ENCODE measurements around the gene PRSS56.
A peak's percentile ranks its signal among the peaks of the same experiment; 100 is the strongest.

The PRSS56 gene

DNA sequence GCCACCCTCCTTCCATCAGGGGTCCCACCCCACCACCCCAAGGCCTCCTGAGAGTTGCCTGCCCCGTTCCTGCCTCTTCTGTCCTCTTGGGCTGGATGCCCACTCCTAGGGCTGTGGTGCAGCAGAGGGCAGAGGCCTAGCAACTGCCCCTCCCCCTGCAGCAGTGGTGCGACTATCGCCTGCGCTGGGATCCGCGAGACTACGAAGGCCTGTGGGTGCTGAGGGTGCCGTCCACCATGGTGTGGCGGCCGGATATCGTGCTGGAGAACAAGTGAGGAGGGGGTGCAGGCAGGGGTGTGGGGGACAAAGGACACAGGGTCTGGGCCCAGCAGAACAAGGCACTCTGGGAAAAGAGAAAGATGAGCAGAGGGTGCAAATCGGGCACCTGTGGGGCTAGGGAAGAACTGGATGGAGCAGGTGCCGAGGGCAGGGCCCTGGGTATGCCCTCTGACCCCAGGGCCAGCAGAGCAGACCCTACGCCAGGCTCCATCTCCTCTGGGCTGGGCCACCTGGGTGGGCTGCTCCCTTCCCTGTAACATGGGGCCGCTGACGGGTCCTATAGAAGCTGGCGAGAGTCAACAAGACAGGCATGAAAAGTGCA lies 20.4 kb downstream of the PRSS56 start:
- DNase-seq (ENCODE audit: extremely low read depth in 1 of 2, low read depth in 1 of 2): no peak

DNA sequence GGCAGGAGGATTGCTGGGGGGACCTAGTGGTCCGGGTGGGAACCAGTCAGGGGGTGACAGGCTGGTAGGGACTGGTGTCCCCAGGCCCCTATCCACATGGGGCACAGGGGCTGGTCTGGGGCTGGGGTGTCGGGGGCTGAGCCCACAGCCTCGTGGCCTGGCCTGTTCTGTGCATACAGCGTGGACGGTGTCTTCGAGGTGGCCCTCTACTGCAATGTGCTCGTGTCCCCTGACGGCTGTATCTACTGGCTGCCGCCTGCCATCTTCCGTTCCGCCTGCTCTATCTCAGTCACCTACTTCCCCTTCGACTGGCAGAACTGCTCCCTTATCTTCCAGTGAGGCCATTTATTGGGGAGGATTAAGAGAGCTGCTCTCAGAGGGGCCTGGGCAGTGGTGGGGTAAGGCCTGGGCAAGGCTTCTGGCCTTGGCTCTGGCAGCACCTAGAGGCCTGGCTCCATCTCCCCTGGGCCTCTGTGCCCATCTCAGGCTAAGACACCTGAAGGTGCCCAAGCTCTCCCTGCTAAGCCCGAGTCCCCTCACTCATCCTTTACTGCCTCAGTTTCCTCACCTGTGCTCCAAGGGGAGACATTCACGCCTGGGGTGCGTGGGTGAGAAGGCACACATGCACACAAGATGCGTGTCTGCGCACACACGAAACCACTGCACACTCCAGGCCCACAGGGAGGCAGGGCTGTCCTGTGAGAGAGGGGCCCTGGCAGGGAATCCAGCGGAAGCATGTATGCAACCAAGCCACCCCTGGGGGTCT lies 21.2 kb downstream of the PRSS56 start:
- no peak for DNase-seq (ENCODE audit: extremely low read depth in 1 of 2, low read depth in 1 of 2)

DNA sequence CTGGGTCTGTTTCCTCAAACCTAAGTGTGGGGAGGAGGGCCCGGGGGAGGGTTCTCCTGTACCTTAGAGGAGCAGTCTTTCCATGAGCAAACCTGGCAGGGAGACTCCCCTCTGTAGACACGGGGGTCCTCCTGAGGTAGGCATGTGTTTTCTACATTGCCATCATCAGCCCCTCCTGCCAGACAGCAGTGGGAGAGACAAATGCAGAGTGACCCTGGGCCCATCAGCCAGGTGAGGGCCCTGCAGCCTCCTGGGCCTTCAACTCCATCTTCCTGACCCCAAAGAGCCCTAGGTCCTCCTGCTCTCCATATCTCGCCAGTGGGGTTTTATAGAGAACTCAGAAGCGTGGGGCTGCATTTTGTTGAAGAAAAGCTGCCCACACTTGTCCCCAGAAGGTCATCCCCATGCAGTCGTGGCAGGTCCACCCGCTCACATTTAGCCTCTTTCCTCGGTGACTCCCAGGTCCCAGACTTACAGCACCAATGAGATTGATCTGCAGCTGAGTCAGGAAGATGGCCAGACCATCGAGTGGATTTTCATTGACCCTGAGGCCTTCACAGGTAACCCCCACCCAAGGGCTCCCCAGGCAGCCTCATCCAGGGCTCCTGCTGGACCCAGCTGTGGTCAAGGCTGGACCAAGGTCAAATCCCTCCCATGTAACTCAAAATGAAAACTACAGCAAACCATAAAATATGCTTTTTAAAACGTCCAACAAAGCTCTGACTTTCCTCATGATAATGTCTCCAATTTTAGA lies 21.9 kb downstream of the PRSS56 start:
- no peak for DNase-seq (ENCODE audit: extremely low read depth in 1 of 2, low read depth in 1 of 2)

DNA sequence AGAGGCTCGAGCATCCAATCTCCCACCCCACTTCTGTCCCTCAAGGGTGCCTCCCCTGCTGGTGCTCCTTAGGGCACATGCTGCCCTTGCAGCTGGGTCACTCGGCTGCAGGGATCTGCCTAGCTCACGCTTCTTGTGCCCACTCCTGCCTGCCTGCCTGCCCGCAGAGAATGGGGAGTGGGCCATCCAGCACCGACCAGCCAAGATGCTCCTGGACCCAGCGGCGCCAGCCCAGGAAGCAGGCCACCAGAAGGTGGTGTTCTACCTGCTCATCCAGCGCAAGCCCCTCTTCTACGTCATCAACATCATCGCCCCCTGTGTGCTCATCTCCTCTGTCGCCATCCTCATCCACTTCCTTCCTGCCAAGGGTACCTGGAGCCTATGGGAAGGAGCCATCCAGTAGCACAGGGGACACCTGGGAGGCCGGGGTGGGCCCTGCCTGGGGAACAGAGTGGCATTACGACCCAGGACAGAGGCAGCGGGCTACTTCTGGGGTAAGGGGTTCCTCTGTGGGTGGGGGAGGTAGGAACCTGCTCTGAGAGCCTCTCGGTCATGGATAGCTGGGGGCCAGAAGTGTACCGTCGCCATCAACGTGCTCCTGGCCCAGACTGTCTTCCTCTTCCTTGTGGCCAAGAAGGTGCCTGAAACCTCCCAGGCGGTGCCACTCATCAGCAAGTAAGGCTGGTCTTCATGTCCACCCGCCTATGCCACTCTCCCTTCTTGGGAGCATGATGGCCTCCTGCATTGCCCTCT lies 22.7 kb downstream of the PRSS56 start:
- no peak for DNase-seq (ENCODE audit: extremely low read depth in 1 of 2, low read depth in 1 of 2)

DNA sequence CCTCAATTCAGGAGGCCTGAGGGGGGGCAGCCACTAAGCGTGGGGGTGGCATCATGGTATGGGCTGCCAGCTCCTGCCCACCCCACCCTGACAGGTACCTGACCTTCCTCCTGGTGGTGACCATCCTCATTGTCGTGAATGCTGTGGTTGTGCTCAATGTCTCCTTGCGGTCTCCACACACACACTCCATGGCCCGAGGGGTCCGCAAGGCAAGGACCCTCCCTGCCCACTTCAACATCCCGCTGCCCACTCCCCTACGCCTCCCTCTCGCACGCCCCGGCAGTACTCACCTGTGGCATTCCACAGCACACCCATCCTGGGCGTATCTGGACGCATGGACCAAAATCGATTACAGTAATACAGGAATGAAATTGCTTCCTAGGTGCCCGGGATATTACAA lies 23.3 kb downstream of the PRSS56 start:
- DNase-seq (ENCODE audit: extremely low read depth in 1 of 2, low read depth in 1 of 2): no peak

DNA sequence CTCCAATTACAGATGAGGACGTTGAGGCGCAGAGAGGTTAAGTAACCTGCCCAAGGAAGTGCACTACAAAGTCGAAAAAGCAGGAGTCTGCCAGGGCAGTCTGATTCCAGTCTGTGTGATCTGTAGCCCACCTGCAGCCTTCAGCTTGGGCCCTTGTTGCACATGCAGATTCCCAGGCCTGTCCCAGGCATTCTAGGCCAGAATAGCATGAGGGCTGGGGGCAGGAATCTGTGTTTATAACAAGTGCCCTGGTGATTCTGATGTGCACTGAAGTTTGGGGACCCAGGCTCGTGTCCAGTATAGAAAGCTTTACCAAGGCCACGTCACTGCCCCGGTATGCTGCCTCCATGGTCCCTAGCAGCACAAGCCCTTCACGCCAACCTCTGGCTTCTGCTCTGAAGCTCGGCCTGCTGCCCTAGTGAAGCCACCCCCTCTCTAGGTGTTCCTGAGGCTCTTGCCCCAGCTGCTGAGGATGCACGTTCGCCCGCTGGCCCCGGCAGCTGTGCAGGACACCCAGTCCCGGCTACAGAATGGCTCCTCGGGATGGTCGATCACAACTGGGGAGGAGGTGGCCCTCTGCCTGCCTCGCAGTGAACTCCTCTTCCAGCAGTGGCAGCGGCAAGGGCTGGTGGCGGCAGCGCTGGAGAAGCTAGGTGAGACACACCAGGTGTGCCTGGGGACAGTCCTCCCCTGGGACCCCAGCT lies 23.9 kb downstream of the PRSS56 start:
- DNase-seq (ENCODE audit: extremely low read depth in 1 of 2, low read depth in 1 of 2): no peak

DNA sequence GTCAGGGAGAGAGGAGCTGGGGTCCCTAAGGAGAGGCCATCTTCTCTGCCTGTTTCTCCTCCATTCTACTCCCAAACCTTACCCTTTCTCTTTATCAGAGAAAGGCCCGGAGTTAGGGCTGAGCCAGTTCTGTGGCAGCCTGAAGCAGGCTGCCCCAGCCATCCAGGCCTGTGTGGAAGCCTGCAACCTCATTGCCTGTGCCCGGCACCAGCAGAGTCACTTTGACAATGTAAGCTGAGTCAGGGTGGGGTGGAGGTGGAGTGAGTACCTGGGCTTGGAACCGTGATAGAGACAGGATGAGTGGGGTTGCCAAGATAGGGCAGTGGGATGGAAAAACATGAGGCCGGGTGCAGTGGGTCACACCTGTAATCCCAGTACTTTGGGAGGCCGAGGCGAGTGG lies 24.5 kb downstream of the PRSS56 start:
- no peak for DNase-seq (ENCODE audit: extremely low read depth in 1 of 2, low read depth in 1 of 2)

DNA sequence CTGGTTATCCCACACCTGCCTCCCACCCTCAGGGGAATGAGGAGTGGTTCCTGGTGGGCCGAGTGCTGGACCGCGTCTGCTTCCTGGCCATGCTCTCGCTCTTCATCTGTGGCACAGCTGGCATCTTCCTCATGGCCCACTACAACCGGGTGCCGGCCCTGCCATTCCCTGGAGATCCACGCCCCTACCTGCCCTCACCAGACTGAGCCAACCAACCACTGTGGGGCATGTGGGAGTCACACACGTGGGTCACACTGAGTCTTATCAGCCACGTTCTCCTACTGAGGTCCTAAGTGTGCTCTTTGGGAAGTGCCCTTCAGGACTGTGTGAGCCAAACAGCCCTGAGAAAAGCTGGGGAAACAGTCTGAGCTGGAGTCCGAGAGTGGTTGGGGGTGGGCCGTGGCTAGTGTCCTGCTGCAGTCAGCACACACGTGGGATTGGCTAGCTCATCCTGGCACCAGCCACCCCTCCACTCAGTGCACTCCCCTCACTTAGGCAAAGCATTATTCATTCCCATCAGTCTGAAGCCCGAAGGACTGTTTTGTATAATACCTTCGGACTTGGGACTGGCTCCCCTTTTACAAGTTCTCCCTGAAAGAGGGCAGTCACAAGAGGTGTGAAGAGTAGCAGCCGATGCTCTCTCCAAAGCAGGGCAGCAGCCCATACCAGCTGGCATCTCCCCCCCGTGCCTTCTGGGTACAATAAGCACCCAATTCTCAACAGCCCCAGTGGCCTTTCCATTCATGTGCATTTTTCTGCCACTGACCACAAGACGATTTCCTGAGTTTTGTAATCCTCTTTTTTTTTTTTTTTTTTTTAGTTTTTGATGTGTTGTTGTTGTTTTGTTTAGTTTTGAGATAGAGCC lies 25.6 kb downstream of the PRSS56 start:
- DNase-seq (ENCODE audit: extremely low read depth in 1 of 2, low read depth in 1 of 2): no peak

DNA sequence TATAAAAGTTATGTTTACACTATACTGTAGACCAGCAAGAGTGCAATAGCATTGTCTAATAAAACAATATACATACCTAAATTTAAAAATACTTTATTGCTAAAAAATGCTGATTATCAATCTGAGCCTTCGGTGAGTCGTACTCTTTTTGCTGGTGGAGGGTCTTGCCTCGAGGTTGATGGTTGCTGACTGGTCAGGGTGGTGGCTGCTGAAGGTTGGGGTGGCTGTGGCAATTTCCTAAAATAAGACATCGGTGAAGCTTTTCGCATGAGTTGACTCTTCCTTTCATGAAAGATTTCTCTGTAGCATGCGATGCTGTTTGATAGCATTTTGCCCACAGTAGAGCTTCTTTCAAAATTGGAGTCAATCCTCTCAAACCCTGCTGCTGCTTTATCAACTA lies 27.8 kb downstream of the PRSS56 start:
- no peak for DNase-seq (ENCODE audit: extremely low read depth in 1 of 2, low read depth in 1 of 2)

DNA sequence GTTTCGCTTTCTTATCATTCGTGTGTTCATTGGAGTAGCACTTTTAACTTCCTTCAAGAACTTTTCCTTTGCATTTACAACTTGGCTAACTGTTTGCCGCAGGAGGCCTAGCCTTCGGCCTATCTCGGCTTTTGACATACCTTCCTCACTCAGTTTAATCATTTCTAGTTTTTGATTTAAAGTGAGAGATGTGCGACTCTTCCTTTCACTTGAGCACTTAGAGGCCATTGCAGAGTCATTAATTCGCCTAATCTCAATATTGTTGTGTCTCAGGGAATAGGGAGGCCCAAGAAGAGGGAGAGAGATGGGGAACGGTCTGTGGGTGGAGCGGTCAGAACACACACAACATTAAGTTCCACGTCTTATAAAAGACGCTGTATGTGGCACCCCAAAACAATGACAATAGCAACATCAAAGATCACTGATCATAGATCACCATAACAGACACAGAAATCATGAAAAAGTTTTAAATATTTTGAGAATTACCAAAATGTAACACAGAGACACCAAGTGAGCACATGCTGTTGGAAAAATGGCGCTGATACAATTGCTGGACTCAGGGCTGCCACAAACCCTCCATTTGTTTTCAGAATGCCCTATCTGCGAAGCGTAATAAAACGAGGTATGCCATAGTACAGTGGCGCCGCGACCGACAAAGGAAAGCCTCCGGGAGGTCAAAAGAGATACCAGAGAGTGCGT lies 29.6 kb downstream of the PRSS56 start:
- DNase-seq (ENCODE audit: extremely low read depth in 1 of 2, low read depth in 1 of 2): no peak

DNA sequence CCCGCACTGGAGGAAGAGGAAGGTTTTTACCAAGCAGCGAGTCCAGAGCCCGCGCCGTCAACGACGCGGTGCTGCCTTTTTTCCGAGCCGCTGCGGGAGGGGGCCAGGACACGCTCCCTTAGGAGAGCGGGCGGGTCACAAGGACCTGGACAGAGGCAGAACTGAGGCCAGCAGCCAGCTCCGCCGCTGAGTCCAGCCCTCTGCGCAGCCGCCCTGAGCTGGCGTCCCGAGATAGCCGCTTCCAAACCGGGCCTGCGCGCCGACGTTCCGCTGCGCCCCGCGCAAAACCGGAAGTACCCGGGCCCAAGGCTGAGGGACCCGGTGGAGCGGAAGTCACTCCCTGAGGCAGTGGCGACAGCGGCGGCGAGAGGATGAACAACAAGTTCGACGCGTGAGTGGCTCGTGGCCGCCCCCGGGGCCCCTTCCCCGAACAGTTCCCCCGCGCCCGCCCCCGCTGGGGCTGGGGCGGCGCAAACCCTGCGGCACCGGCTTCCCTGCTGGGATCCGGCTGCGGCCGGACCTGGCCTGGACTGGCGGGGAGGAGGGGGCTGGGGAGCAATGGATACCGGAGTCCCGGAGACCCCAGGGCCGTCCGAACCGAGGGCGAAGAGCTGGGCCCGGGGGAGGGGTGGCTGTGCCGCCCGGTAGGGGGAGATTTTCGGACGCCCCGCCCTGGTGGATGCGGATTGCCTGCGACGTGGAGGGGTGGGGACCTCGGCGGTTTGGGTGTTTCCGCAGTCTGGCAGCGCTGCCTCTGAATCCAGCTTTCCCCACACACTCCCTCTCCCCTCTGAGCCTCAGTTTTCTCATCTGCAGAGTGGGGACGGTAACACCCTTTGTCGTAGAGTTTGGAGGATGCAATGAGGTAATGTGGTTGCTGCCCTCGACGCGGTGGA lies 30.4 kb downstream of the PRSS56 start, which contains the start of the genes EIF4E2 and TIGD1:
Gene EIF4E2, plus strand, starts transcription at position 336 of the 896 bp plus-strand sequence. Its CDS starts 36 bp downstream, at position 372.
Gene TIGD1, minus strand, starts transcription at position 204 of the 896 bp plus-strand sequence. CDS start 675 bp downstream, outside the sequence.
- DNase-seq (ENCODE audit: extremely low read depth in 1 of 2, low read depth in 1 of 2): peak; percentile 87 to 88

DNA sequence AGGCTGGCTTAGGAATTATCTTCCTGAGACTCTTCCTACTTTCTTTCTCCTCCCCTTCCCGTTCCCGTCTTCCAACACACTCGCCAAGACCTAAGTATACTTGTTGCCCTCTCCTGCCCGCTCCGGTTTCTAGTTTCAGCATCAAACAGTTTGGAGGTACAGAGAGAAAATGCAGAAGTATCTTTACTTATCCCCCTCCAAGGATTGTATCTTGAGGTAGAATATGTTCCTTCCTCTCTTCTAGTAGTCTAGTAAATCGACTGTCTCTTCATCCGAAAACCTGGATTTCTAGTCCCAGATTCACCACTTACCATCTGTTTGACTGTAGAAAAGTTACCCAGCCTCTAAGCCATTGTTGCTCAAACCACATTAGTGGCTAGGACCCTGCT lies 31.1 kb downstream of the PRSS56 start:
- DNase-seq (ENCODE audit: extremely low read depth in 1 of 2, low read depth in 1 of 2): no peak

DNA sequence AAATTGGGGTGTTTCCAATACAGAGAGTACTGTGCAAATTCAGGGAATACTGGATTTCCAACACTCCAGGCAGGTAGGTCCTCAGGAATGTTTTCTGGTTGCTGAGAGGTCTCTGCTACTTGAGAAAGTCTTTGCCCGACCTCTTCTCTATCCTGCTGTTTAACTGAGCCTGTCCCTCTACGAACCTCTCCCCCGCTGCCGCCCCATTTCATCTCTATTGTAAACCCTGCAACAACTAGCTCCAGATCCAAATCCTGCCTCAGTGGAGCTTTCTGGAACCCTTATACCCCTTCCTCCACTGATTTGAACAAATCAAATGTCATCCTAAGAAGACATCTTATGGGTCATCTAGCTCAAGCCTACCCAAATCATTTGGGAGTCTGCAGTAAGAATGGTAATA lies 31.6 kb downstream of the PRSS56 start:
- DNase-seq (ENCODE audit: extremely low read depth in 1 of 2, low read depth in 1 of 2): no peak

DNA sequence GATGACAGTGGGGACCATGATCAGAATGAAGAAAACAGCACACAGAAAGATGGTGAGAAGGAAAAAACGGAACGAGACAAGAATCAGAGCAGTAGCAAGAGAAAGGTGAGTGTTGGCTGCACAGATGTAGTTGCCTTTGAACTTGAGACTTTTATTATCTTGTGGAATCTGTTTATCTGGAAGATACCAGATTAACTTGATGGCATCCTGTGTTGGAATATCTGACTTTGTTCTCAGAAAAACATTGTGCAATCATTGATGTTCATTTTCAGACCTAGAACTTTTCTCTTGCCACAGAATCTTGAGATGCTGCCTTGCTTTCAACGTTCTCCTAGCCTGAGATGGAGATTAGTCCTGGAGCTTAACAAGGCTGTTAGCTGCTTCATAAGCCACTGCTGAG lies 36.2 kb downstream of the PRSS56 start:
- DNase-seq (ENCODE audit: extremely low read depth in 1 of 2, low read depth in 1 of 2): no peak

DNA sequence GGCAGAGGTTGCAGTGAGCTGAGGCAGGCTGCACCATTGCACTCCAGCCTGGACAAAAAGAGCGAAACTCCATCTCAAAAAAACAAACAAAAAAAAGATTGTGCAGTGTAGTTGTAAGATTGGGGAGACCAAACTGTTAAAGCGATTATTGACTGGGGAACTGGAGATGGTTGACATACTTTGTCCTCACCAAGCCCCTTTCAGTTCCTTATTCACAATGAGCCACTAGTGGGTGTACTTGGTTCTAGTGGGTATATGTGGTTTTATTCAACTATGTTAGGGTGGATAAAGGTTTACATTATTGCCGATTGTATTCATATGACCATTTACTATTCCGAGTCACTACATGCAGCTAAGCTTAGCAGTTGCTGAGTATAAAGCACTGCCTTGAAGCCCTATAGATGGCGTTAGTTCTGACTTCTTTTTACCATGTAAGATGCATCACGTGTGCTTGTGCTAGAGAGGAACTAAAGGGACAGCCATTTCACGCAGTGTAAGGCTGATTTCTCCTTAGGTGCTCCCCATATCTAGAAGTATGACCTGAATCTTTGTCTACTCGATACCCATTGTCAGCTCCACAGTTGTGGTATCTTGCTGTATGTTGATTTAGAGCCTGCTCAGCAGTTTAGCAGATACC lies 42.4 kb downstream of the PRSS56 start:
- DNase-seq (ENCODE audit: extremely low read depth in 1 of 2, low read depth in 1 of 2): no peak

DNA sequence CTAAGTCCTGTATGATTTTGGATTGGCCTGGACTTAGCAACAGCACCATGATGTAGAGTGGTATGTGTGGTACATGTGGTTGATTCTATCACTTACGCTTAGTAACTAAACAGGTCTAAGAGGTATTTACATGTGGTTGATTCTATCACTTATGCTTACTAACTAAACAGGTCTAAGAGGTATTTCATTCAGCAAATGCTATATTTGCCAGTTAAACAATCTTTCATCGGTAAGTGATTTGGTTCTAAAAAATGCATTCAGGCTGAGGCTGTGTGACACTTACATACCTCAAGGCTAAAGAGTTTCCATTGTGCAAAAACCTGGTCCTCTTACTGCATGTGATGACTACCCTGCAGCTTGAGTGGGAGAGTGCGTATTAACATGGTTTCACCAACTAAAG lies 43.4 kb downstream of the PRSS56 start:
- DNase-seq (ENCODE audit: extremely low read depth in 1 of 2, low read depth in 1 of 2): no peak

DNA sequence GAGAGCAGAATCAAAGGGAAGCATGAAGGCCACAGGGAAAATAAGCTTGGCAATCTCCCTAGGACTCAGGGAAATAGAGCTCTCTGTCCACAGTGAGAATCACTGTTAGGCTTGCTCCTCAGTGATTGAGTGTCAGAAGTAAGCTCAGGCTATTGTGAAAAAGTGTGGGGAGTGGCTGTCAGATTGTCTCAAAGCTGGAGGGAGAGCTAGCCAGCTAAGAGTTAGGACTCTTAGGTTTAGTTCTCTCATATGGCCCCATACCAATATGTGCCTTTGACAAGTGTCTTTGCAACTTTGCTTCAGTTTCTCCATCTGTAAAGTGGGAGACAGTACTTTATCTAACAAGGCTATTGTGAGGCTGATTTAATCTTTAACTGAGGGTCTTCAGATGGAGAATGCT lies 47.5 kb downstream of the PRSS56 start:
- no peak for DNase-seq (ENCODE audit: extremely low read depth in 1 of 2, low read depth in 1 of 2)
